GM18508 (cell line): Measurements from ENCODE around the gene SAMMSON.

Source experiments
- ATAC-seq: cut with Tn5 transposase; IDR thresholded peaks from one replicate; pipeline ENCODE4 v1.9.1; 2021; ENCODE audit warnings: moderate number of reproducible peaks; ENCODE audit not compliant: insufficient read depth, unreplicated experiment

The SAMMSON gene

GRCh38 chr3:70006089-70006488, 6.6 kb downstream of the SAMMSON start:
- ATAC-seq = no peak

- no peak for ATAC-seq
Measured at GRCh38 chr3:70010346-70010745, 10.8 kb downstream of the SAMMSON start.

- ATAC-seq = no peak
Measured at GRCh38 chr3:70011582-70011981, 12.0 kb downstream of the SAMMSON start.

- no peak for ATAC-seq
Measured at GRCh38 chr3:70020906-70021660, 21.6 kb downstream of the SAMMSON start.

- ATAC-seq = no peak
Measured at GRCh38 chr3:70028361-70028760, 28.8 kb downstream of the SAMMSON start.

GRCh38 chr3:70038693-70039092, 39.2 kb downstream of the SAMMSON start:
- no peak for ATAC-seq

GRCh38 chr3:70040386-70040785, 40.9 kb downstream of the SAMMSON start:
- no peak for ATAC-seq

- no peak for ATAC-seq
Measured at GRCh38 chr3:70042641-70043040, 43.1 kb downstream of the SAMMSON start.

- ATAC-seq = no peak
Measured at GRCh38 chr3:70049761-70050160, 50.2 kb downstream of the SAMMSON start.

- no peak for ATAC-seq
Measured at GRCh38 chr3:70053293-70053692, 53.8 kb downstream of the SAMMSON start.

- ATAC-seq = no peak
Measured at GRCh38 chr3:70056081-70056480, 56.5 kb downstream of the SAMMSON start.

GRCh38 chr3:70057426-70057825, 57.9 kb downstream of the SAMMSON start:
- ATAC-seq = no peak

GRCh38 chr3:70061096-70061495, 61.6 kb downstream of the SAMMSON start:
- ATAC-seq = no peak

GRCh38 chr3:70064194-70064779, 64.8 kb downstream of the SAMMSON start:
- no peak for ATAC-seq

GRCh38 chr3:70065696-70066253, 66.2 kb downstream of the SAMMSON start:
- no peak for ATAC-seq

GRCh38 chr3:70067860-70068521, 68.5 kb downstream of the SAMMSON start:
- ATAC-seq = no peak

- ATAC-seq = no peak
Measured at GRCh38 chr3:70069557-70069956, 70.0 kb downstream of the SAMMSON start.

- ATAC-seq = no peak
Measured at GRCh38 chr3:70071138-70071537, 71.6 kb downstream of the SAMMSON start.

GRCh38 chr3:70072180-70072579, 72.6 kb downstream of the SAMMSON start:
- no peak for ATAC-seq

GRCh38 chr3:70072754-70073153, 73.2 kb downstream of the SAMMSON start:
- no peak for ATAC-seq

- no peak for ATAC-seq
Measured at GRCh38 chr3:70075101-70075500, 75.6 kb downstream of the SAMMSON start.
